Muscle of leg (tissue), 11 donors: ENCODE data around the gene AIFM3. TPM values are rescaled to one million over a fixed set of nuclear protein-coding genes. Genes with fewer than 3 reads are reported as not detected.

Source experiments
- DNase-seq: peaks from one replicate; pipeline ENCODE4 v3.0.0; 2013
- H3K27ac ChIP-seq: one replicate; pipeline ENCODE4 v1.5.1; 2013; ENCODE audit warnings: mild to moderate bottlenecking, low read length, control low read depth
- H3K27me3 ChIP-seq: one replicate; pipeline ENCODE4 v1.6.1; 2013; ENCODE audit warnings: low read length; ENCODE audit not compliant: control insufficient read depth, insufficient read depth
- H3K36me3 ChIP-seq: one replicate; pipeline ENCODE4 v1.6.1; 2013; ENCODE audit warnings: low read length; ENCODE audit not compliant: control insufficient read depth, insufficient read depth
- H3K4me1 ChIP-seq: one replicate; pipeline ENCODE4 v1.6.1; 2013; ENCODE audit warnings: low read length; ENCODE audit not compliant: control insufficient read depth, insufficient read depth
- H3K4me3 ChIP-seq: one replicate; pipeline ENCODE4 v1.5.1; 2013; ENCODE audit warnings: low read length, control low read depth
- H3K9me3 ChIP-seq: replicated peaks from 2 replicates; pipeline ENCODE4 v1.6.1; 2013; ENCODE audit warnings: low read depth, low read length; ENCODE audit not compliant: control insufficient read depth
- WGBS: methylation state at CpG from one replicate; pipeline ENCODE4 v1.1.5; 2013; ENCODE audit warnings: missing lambda C conversion rate; ENCODE audit not compliant: insufficient coverage; 5-methylcytosine and 5-hydroxymethylcytosine counted together
- polyA plus RNA-seq, 8 donors: library from polyadenylated mRNA; unstranded; fragments of 120-200 nt; gene quantifications; one replicate each; pipeline versions ENCODE4 v1.2.1 to v1.2.3, GENCODE V29; 2013; ENCODE audit warnings: inconsistent platforms in 1 of 8, low replicate concordance in 1 of 8; ENCODE audit not compliant: insufficient read length in 8 of 8, insufficient read depth in 1 of 8
- total RNA-seq: library from RNA; stranded (reverse); fragments of 120-200 nt; gene quantifications from one replicate; pipeline ENCODE4 v1.2.4, GENCODE V29; 2013

AIFM3 gene
- total and polyA plus RNA-seq, 9 donors: 0.14 to 0.66 (median 0.36) TPM; not detected in 1

- Histone ChIP-seq H3K27me3 (peaks cover 13% of the 10 kb centered on the region), H3K9me3 (no peaks in the 10 kb centered on the region), H3K36me3 (no peaks in the 10 kb centered on the region), H3K27ac (no peak overlapping the region), H3K4me3 (no peak overlapping the region), H3K4me1 (peaks cover 17% of the 10 kb centered on the region)
- 87% methylated on average over 22 of the region's 24 CpGs for WGBS
- no peak for DNase-seq
These were observed 9.3 kb downstream of the AIFM3 start for GRCh38 chr22:20976291-20976877.

- Histone ChIP-seq H3K9me3 (no peaks in the 10 kb centered on the region), H3K27ac (no peak overlapping the region), H3K36me3 (no peaks in the 10 kb centered on the region), H3K4me1 (peaks cover 19% of the 10 kb centered on the region), H3K4me3 (no peak overlapping the region), H3K27me3 (peaks cover 13% of the 10 kb centered on the region)
- no peak for DNase-seq
- 93% methylated on average over 4 of the region's 11 CpGs for WGBS
These were observed 10.0 kb downstream of the AIFM3 start for GRCh38 chr22:20977019-20977418.

GRCh38 chr22:20977516-20978170 is 10.6 kb downstream of the AIFM3 start:
- Histone ChIP-seq H3K27ac (no peak overlapping the region), H3K9me3 (no peaks in the 10 kb centered on the region), H3K36me3 (no peaks in the 10 kb centered on the region), H3K4me3 (no peak overlapping the region), H3K4me1 (peaks cover 21% of the 10 kb centered on the region), H3K27me3 (peaks cover 13% of the 10 kb centered on the region)
- DNase-seq: no peak
- WGBS: 86% methylated on average over 12 of the region's 17 CpGs

- Histone ChIP-seq H3K4me3 (no peak overlapping the region), H3K36me3 (no peaks in the 10 kb centered on the region), H3K4me1 (peaks cover 28% of the 10 kb centered on the region), H3K27me3 (peaks cover 13% of the 10 kb centered on the region), H3K9me3 (no peaks in the 10 kb centered on the region), H3K27ac (no peak overlapping the region)
- no peak for DNase-seq
- 71% methylated on average over 1 of the region's 2 CpGs for WGBS
These were observed 11.4 kb downstream of the AIFM3 start for GRCh38 chr22:20978419-20978818.

- H3K27ac ChIP-seq: no peak overlapping the region
- no peak overlapping the region for H3K4me3 ChIP-seq
- peaks cover 13% of the 10 kb centered on the region for H3K27me3 ChIP-seq
- peaks cover 28% of the 10 kb centered on the region for H3K4me1 ChIP-seq
- WGBS: 8% methylated on average over 36 of the region's 39 CpGs
- no peaks in the 10 kb centered on the region for H3K9me3 ChIP-seq
- peak; percentile 64 for DNase-seq
- peaks cover 8% of the 10 kb centered on the region for H3K36me3 ChIP-seq
These were observed 12.3 kb downstream of the AIFM3 start for GRCh38 chr22:20979243-20979809.

GRCh38 chr22:20979940-20980453 is 12.9 kb downstream of the AIFM3 start:
- no peak for DNase-seq
- H3K27ac ChIP-seq: no peak overlapping the region
- peaks cover 28% of the 10 kb centered on the region for H3K4me1 ChIP-seq
- no peak overlapping the region for H3K4me3 ChIP-seq
- peaks cover 12% of the 10 kb centered on the region for H3K36me3 ChIP-seq
- WGBS: 35% methylated on average over 6 of the region's 13 CpGs
- H3K27me3 ChIP-seq: peaks cover 13% of the 10 kb centered on the region
- H3K9me3 ChIP-seq: no peaks in the 10 kb centered on the region

GRCh38 chr22:20980523-20980922 is 13.5 kb downstream of the AIFM3 start:
- DNase-seq: no peak
- 81% methylated on average over 4 of the region's 4 CpGs for WGBS
- no peak overlapping the region for H3K27ac ChIP-seq
- peaks cover 28% of the 10 kb centered on the region for H3K4me1 ChIP-seq
- no peak overlapping the region for H3K4me3 ChIP-seq
- peaks cover 16% of the 10 kb centered on the region for H3K36me3 ChIP-seq
- no peaks in the 10 kb centered on the region for H3K9me3 ChIP-seq
- peaks cover 13% of the 10 kb centered on the region for H3K27me3 ChIP-seq

GRCh38 chr22:20980938-20981722 is 14.1 kb downstream of the AIFM3 start:
- Histone ChIP-seq H3K27me3 (peaks cover 13% of the 10 kb centered on the region), H3K27ac (peak overlapping the region; percentile 96), H3K4me1 (peaks cover 28% of the 10 kb centered on the region), H3K9me3 (no peaks in the 10 kb centered on the region), H3K4me3 (peak overlapping the region; percentile 93), H3K36me3 (peaks cover 19% of the 10 kb centered on the region)
- DNase-seq: no peak
- 75% methylated on average over 2 of the region's 10 CpGs for WGBS

- Histone ChIP-seq H3K4me1 (peaks cover 28% of the 10 kb centered on the region), H3K27me3 (peaks cover 13% of the 10 kb centered on the region), H3K27ac (peak within 1 kb of the TSS; percentile 96), H3K36me3 (peaks cover 19% of the 10 kb centered on the region), H3K9me3 (no peaks in the 10 kb centered on the region), H3K4me3 (peak within 1 kb of the TSS; percentile 93)
- under 1% methylated on average over 86 of the region's 87 CpGs for WGBS
- DNase-seq: peak; percentile 93
These were observed 14.9 kb downstream of the AIFM3 start, which contains the start of gene LZTR1 for GRCh38 chr22:20981787-20982562. Gene LZTR1 (plus strand): TSS chr22:20982297. CDS start chr22:20982372, 75 bp downstream.
